ENCODE results near the gene TRDN.
"Not testable (repeated sequence)": the region's sequence is repeated elsewhere in the genome, so short reads cannot be mapped to it uniquely, and the experiment has no call there.

TRDN gene

GRCh38 chr6:123393331-123393730, 243.4 kb downstream of the TRDN start:
- peak; percentile 18 to 52 for DNase-seq

- DNase-seq, result no peak
Measured at GRCh38 chr6:123383718-123384117, 253.0 kb downstream of the TRDN start.

- peak; percentile 3 to 16 for DNase-seq
Measured at GRCh38 chr6:123380257-123380656, 256.5 kb downstream of the TRDN start.

GRCh38 chr6:123372737-123373136, 264.0 kb downstream of the TRDN start:
- no peak for DNase-seq

- DNase-seq, result no peak
Measured at GRCh38 chr6:123363912-123364311, 272.8 kb downstream of the TRDN start.

GRCh38 chr6:123360359-123360758, 276.4 kb downstream of the TRDN start:
- DNase-seq, result no peak

GRCh38 chr6:123352705-123353104, 284.0 kb downstream of the TRDN start:
- no peak for DNase-seq

- DNase-seq, result no peak
Measured at GRCh38 chr6:123352279-123352678, 284.5 kb downstream of the TRDN start.

GRCh38 chr6:123343836-123344235, 292.9 kb downstream of the TRDN start:
- no peak for DNase-seq

GRCh38 chr6:123338394-123338793, 298.4 kb downstream of the TRDN start:
- no peak for DNase-seq

- DNase-seq, result no peak
Measured at GRCh38 chr6:123333000-123333756, 303.6 kb downstream of the TRDN start.

- DNase-seq, result no peak
Measured at GRCh38 chr6:123332070-123332469, 304.7 kb downstream of the TRDN start.

- DNase-seq, result no peak
Measured at GRCh38 chr6:123329337-123329736, 307.4 kb downstream of the TRDN start.

- DNase-seq, result no peak
Measured at GRCh38 chr6:123323452-123324329, 313.1 kb downstream of the TRDN start.

- DNase-seq, result no peak
Measured at GRCh38 chr6:123321020-123321419, 315.7 kb downstream of the TRDN start.

- peak in 1 of 2 experiments; percentile 31 for DNase-seq
Measured at GRCh38 chr6:123316733-123317323, 319.9 kb downstream of the TRDN start.

- not testable (repeated sequence) for DNase-seq
Measured at GRCh38 chr6:123314459-123314858, 322.3 kb downstream of the TRDN start.

GRCh38 chr6:123309130-123309529, 327.6 kb downstream of the TRDN start:
- DNase-seq, result no peak

GRCh38 chr6:123306334-123306733, 330.4 kb downstream of the TRDN start:
- DNase-seq, result no peak

GRCh38 chr6:123295672-123296071, 341.1 kb downstream of the TRDN start:
- no peak for DNase-seq

- DNase-seq, result no peak
Measured at GRCh38 chr6:123295181-123295580, 341.6 kb downstream of the TRDN start.

GRCh38 chr6:123288649-123289048, 348.1 kb downstream of the TRDN start:
- no peak for DNase-seq

GRCh38 chr6:123276546-123276980, 360.2 kb downstream of the TRDN start:
- DNase-seq, result no peak

GRCh38 chr6:123263981-123264380, 372.8 kb downstream of the TRDN start:
- DNase-seq, result no peak

All from NCI-H1930 (cell line).